ENCODE results near the gene MLEC.

DNA sequence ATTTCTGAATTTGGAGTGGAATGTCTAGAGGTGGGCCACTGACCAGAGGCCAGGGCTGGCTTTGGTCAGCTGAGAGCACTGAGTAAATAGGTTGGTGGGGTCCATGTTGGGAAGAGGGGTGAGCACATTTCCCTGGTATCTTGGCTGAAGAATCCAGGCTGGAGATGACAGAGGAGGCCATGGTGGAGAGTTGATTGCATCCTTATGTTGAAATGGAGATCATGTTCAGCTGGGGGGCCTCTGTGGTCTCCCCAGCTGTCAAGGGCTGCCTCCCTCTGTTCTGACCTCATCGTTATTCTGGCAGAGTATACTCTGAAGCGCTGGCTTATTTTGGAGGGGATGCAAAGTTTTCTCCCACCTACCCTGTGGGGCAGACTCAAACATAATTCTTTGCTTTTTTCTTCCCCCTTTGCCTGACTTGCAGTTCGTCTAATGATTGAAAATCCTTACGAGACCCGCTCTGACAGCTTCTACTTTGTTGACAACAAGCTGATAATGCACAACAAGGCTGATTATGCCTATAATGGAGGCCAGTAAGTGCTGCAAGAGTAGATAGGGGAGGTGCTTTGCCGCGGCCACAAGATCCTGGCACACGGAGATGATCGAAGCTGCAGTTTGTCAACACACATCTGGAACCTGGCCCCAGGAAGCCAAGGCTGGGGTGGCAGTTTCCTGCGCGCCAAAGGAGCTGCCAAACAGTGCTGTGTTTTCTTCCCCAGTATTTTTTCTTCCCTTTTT lies 32.7 kb downstream of the MLEC start:
- TF ChIP-seq ZC3H10 (CRISPR knock-in tag; IDR thresholded peaks at IDR 0.05) (no peak), RARB (CRISPR knock-in tag; IDR thresholded peaks at IDR 0.05) (no peak), ZFP3 (CRISPR knock-in tag; IDR thresholded peaks at IDR 0.05) (no peak), ISL1 (CRISPR knock-in tag; IDR thresholded peaks at IDR 0.05) (no peak), TCF4 (CRISPR knock-in tag; IDR thresholded peaks at IDR 0.05; ENCODE audit: borderline replicate concordance) (no peak), ZFP30 (CRISPR knock-in tag; IDR thresholded peaks at IDR 0.05) (no peak), ZNF8 (CRISPR knock-in tag; IDR thresholded peaks at IDR 0.05) (no peak)
- TF ChIP-seq, protein P1, sequence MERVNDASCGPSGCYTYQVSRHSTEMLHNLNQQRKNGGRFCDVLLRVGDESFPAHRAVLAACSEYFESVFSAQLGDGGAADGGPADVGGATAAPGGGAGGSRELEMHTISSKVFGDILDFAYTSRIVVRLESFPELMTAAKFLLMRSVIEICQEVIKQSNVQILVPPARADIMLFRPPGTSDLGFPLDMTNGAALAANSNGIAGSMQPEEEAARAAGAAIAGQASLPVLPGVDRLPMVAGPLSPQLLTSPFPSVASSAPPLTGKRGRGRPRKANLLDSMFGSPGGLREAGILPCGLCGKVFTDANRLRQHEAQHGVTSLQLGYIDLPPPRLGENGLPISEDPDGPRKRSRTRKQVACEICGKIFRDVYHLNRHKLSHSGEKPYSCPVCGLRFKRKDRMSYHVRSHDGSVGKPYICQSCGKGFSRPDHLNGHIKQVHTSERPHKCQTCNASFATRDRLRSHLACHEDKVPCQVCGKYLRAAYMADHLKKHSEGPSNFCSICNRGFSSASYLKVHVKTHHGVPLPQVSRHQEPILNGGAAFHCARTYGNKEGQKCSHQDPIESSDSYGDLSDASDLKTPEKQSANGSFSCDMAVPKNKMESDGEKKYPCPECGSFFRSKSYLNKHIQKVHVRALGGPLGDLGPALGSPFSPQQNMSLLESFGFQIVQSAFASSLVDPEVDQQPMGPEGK (CRISPR knock-in tag; IDR thresholded peaks at IDR 0.05; ENCODE audit: borderline replicate concordance), result no peak

Data from SK-N-SH treated with all-trans-retinoic acid at 6 μM for 48 hours (cell line).